ENCODE data around the gene PRCP.

The PRCP gene

DNA sequence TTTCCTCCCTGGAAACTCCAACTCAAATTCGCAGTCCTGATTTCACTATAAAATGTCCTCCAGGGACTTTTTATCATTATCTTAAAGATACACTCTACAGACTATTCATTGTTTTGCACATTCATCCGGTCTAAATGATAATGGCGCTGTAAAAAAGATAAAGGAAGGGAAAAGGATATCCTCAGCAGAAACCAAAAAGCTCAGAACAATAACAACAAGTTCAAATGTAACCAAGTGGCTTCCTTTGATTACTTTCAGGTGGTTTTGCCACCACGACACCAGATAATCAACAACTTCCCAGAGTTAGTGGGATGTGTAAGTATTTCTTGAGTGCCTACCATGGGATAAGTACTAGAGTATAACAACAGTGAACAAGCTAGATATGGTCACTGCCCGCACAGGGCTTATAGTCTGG lies 26.3 kb downstream of the PRCP start:
- Histone ChIP-seq H3K27me3 (ENCODE audit: control insufficient read depth in 1 of 2, insufficient read depth in 2 of 2, low read length in 2 of 2) (no peaks in the 10 kb centered on the region), H3K27ac (ENCODE audit: low read depth, low read length) (no peak overlapping the region), H3K9ac (ENCODE audit: low read depth in 1 of 2, low read length in 2 of 2) (no peak overlapping the region), H3K4me1 (ENCODE audit: control insufficient read depth in 1 of 2, insufficient read depth in 2 of 2, low read length in 2 of 2) (peaks cover 0 to 9% of the 10 kb centered on the region in 2 donors), H3K9me3 (ENCODE audit: control insufficient read depth in 1 of 2, low read length in 2 of 2) (no peaks in the 10 kb centered on the region), H3K36me3 (ENCODE audit: control insufficient read depth in 1 of 2, insufficient read depth in 2 of 2, low read length in 2 of 2) (no peaks in the 10 kb centered on the region), H3K4me3 (ENCODE audit: low read depth in 1 of 2, low read length in 2 of 2) (no peak overlapping the region)

DNA sequence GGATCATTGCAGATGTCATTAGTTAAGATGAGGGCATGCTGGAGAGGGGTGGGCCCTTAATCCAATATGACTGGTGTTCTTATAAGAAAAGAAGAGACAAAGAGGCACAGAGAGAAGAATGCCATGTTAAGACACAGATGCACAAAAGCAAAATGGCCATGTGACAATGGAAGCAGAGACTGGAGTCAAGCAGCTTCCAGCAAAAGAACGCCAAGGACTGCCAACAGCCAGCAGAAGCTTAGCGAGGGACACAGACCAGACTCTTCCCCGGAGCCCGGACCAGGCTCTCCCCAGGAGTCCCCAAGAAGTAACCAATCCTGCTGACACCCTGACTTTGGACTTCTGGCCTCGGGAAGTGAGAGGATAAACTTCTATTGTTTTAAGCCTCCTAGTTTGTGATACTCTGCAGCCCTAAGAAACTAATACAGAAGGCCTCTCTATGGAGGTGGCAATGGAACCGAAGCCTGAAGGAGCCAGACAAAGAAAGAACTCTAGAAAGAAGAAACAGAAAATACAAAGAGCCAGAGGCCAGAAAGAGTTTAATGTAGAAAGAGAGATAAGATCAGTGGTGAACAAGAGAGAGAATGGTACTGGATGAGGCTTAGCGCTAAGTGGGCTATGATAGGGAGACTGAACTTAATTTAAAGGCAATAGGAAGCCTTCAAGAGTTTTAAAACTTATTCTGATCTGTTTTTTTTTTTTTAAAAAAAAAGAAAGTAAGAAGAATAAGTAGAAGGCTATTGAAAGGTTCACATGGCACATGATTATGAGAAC lies 27.7 kb downstream of the PRCP start:
- no peaks in the 10 kb centered on the region for H3K27me3 ChIP-seq (ENCODE audit: control insufficient read depth in 1 of 2, insufficient read depth in 2 of 2, low read length in 2 of 2)
- no peak overlapping the region for H3K27ac ChIP-seq (ENCODE audit: low read depth, low read length)
- no peaks in the 10 kb centered on the region for H3K9me3 ChIP-seq (ENCODE audit: control insufficient read depth in 1 of 2, low read length in 2 of 2)
- no peak overlapping the region for H3K9ac ChIP-seq (ENCODE audit: low read depth in 1 of 2, low read length in 2 of 2)
- no peaks in the 10 kb centered on the region for H3K36me3 ChIP-seq (ENCODE audit: control insufficient read depth in 1 of 2, insufficient read depth in 2 of 2, low read length in 2 of 2)
- no peak overlapping the region for H3K4me3 ChIP-seq (ENCODE audit: low read depth in 1 of 2, low read length in 2 of 2)
- H3K4me1 ChIP-seq (ENCODE audit: control insufficient read depth in 1 of 2, insufficient read depth in 2 of 2, low read length in 2 of 2), result peaks cover 0 to 11% of the 10 kb centered on the region in 2 donors

DNA sequence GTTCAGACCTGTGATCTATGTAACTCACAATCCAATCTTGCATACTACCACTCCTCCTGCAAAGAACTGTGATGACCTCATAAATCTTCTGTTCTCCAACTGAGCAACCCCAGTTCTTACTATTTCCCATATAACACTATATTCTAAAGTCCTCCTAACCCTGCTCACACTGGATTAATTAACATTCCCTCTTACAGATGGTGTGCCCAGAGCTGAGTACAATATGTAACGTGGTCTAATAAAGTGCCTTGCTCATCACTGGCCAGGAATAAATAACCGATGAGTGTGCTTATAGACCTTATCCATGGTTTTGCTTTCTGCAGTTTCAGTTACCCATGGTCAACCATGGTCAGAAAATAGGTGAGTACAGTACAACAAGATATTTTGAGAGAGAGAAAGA lies 28.6 kb downstream of the PRCP start:
- Histone ChIP-seq H3K27me3 (ENCODE audit: control insufficient read depth in 1 of 2, insufficient read depth in 2 of 2, low read length in 2 of 2) (no peaks in the 10 kb centered on the region), H3K4me3 (ENCODE audit: low read depth in 1 of 2, low read length in 2 of 2) (no peak overlapping the region), H3K4me1 (ENCODE audit: control insufficient read depth in 1 of 2, insufficient read depth in 2 of 2, low read length in 2 of 2) (peaks cover 0 to 15% of the 10 kb centered on the region in 2 donors), H3K9me3 (ENCODE audit: control insufficient read depth in 1 of 2, low read length in 2 of 2) (no peaks in the 10 kb centered on the region), H3K27ac (ENCODE audit: low read depth, low read length) (no peak overlapping the region), H3K9ac (ENCODE audit: low read depth in 1 of 2, low read length in 2 of 2) (no peak overlapping the region), H3K36me3 (ENCODE audit: control insufficient read depth in 1 of 2, insufficient read depth in 2 of 2, low read length in 2 of 2) (no peaks in the 10 kb centered on the region)

GRCh38 chr11:82869657-82870056 lies 30.6 kb downstream of the PRCP start:
- H3K9ac ChIP-seq (ENCODE audit: low read depth in 1 of 2, low read length in 2 of 2), result no peak overlapping the region
- no peaks in the 10 kb centered on the region for H3K9me3 ChIP-seq (ENCODE audit: control insufficient read depth in 1 of 2, low read length in 2 of 2)
- H3K36me3 ChIP-seq (ENCODE audit: control insufficient read depth in 1 of 2, insufficient read depth in 2 of 2, low read length in 2 of 2), result no peaks in the 10 kb centered on the region
- H3K27me3 ChIP-seq (ENCODE audit: control insufficient read depth in 1 of 2, insufficient read depth in 2 of 2, low read length in 2 of 2), result no peaks in the 10 kb centered on the region
- peaks cover 0 to 15% of the 10 kb centered on the region in 2 donors for H3K4me1 ChIP-seq (ENCODE audit: control insufficient read depth in 1 of 2, insufficient read depth in 2 of 2, low read length in 2 of 2)
- H3K4me3 ChIP-seq (ENCODE audit: low read depth in 1 of 2, low read length in 2 of 2), result no peak overlapping the region
- no peak overlapping the region for H3K27ac ChIP-seq (ENCODE audit: low read depth, low read length)

DNA sequence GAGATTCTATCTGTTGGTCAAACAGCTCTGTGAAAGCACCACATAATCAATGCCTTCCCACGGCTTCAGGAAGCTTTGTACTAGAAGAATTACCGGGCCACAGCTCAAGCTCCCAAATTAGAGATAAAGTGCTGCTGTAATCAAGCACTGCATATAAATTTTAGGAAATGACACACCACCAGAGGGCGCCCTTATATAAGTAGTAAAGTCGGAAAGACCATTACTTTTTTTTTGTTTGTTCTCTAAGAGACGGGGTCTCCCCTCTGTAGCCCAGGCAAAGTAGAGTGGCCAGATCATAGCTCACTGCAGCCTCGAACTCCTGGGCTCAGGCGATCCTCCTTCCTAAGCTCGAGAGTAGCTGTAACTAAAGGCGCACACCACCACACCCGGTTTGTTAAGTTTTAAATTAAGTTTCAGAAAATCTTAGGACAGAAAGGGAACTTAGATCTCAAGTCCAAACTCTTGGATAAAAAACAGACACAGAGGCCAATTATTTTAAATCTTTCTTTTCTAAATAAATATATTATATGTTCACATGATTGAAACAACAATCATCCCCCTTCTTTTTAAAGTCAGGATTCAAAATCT lies 32.6 kb downstream of the PRCP start:
- Histone ChIP-seq H3K9ac (ENCODE audit: low read depth in 1 of 2, low read length in 2 of 2) (peak overlapping the region in 1 of 2 donors; percentile 44), H3K27ac (ENCODE audit: low read depth, low read length) (no peak overlapping the region), H3K27me3 (ENCODE audit: control insufficient read depth in 1 of 2, insufficient read depth in 2 of 2, low read length in 2 of 2) (no peaks in the 10 kb centered on the region), H3K36me3 (ENCODE audit: control insufficient read depth in 1 of 2, insufficient read depth in 2 of 2, low read length in 2 of 2) (no peaks in the 10 kb centered on the region), H3K4me3 (ENCODE audit: low read depth in 1 of 2, low read length in 2 of 2) (peak overlapping the region in 1 of 2 donors; percentile 48), H3K4me1 (ENCODE audit: control insufficient read depth in 1 of 2, insufficient read depth in 2 of 2, low read length in 2 of 2) (peaks cover 0 to 18% of the 10 kb centered on the region in 2 donors), H3K9me3 (ENCODE audit: control insufficient read depth in 1 of 2, low read length in 2 of 2) (no peaks in the 10 kb centered on the region)

- Histone ChIP-seq H3K4me3 (ENCODE audit: low read depth in 1 of 2, low read length in 2 of 2) (no peak overlapping the region), H3K36me3 (ENCODE audit: control insufficient read depth in 1 of 2, insufficient read depth in 2 of 2, low read length in 2 of 2) (no peaks in the 10 kb centered on the region), H3K27ac (ENCODE audit: low read depth, low read length) (no peak overlapping the region), H3K9ac (ENCODE audit: low read depth in 1 of 2, low read length in 2 of 2) (no peak overlapping the region), H3K27me3 (ENCODE audit: control insufficient read depth in 1 of 2, insufficient read depth in 2 of 2, low read length in 2 of 2) (no peaks in the 10 kb centered on the region), H3K4me1 (ENCODE audit: control insufficient read depth in 1 of 2, insufficient read depth in 2 of 2, low read length in 2 of 2) (peaks cover 0 to 18% of the 10 kb centered on the region in 2 donors), H3K9me3 (ENCODE audit: control insufficient read depth in 1 of 2, low read length in 2 of 2) (no peaks in the 10 kb centered on the region)
Measured at GRCh38 chr11:82865841-82866240, 34.4 kb downstream of the PRCP start.

- H3K9me3 ChIP-seq (ENCODE audit: control insufficient read depth in 1 of 2, low read length in 2 of 2), result no peaks in the 10 kb centered on the region
- H3K9ac ChIP-seq (ENCODE audit: low read depth in 1 of 2, low read length in 2 of 2), result no peak overlapping the region
- no peak overlapping the region for H3K27ac ChIP-seq (ENCODE audit: low read depth, low read length)
- H3K4me1 ChIP-seq (ENCODE audit: control insufficient read depth in 1 of 2, insufficient read depth in 2 of 2, low read length in 2 of 2), result peaks cover 0 to 9% of the 10 kb centered on the region in 2 donors
- H3K4me3 ChIP-seq (ENCODE audit: low read depth in 1 of 2, low read length in 2 of 2), result no peak overlapping the region
- no peaks in the 10 kb centered on the region for H3K27me3 ChIP-seq (ENCODE audit: control insufficient read depth in 1 of 2, insufficient read depth in 2 of 2, low read length in 2 of 2)
- no peaks in the 10 kb centered on the region for H3K36me3 ChIP-seq (ENCODE audit: control insufficient read depth in 1 of 2, insufficient read depth in 2 of 2, low read length in 2 of 2)
Measured at GRCh38 chr11:82864268-82864667, 36.0 kb downstream of the PRCP start.

- Histone ChIP-seq H3K27me3 (ENCODE audit: control insufficient read depth in 1 of 2, insufficient read depth in 2 of 2, low read length in 2 of 2) (no peaks in the 10 kb centered on the region), H3K27ac (ENCODE audit: low read depth, low read length) (no peak overlapping the region), H3K9ac (ENCODE audit: low read depth in 1 of 2, low read length in 2 of 2) (no peak overlapping the region), H3K4me3 (ENCODE audit: low read depth in 1 of 2, low read length in 2 of 2) (no peak overlapping the region), H3K4me1 (ENCODE audit: control insufficient read depth in 1 of 2, insufficient read depth in 2 of 2, low read length in 2 of 2) (peaks cover 0 to 9% of the 10 kb centered on the region in 2 donors), H3K9me3 (ENCODE audit: control insufficient read depth in 1 of 2, low read length in 2 of 2) (no peaks in the 10 kb centered on the region), H3K36me3 (ENCODE audit: control insufficient read depth in 1 of 2, insufficient read depth in 2 of 2, low read length in 2 of 2) (no peaks in the 10 kb centered on the region)
Measured at GRCh38 chr11:82863209-82863608, 37.0 kb downstream of the PRCP start.

GRCh38 chr11:82862379-82862778 lies 37.9 kb downstream of the PRCP start:
- Histone ChIP-seq H3K4me3 (ENCODE audit: low read depth in 1 of 2, low read length in 2 of 2) (no peak overlapping the region), H3K9ac (ENCODE audit: low read depth in 1 of 2, low read length in 2 of 2) (no peak overlapping the region), H3K36me3 (ENCODE audit: control insufficient read depth in 1 of 2, insufficient read depth in 2 of 2, low read length in 2 of 2) (no peaks in the 10 kb centered on the region), H3K9me3 (ENCODE audit: control insufficient read depth in 1 of 2, low read length in 2 of 2) (no peaks in the 10 kb centered on the region), H3K27ac (ENCODE audit: low read depth, low read length) (no peak overlapping the region), H3K27me3 (ENCODE audit: control insufficient read depth in 1 of 2, insufficient read depth in 2 of 2, low read length in 2 of 2) (no peaks in the 10 kb centered on the region), H3K4me1 (ENCODE audit: control insufficient read depth in 1 of 2, insufficient read depth in 2 of 2, low read length in 2 of 2) (peaks cover 0 to 5% of the 10 kb centered on the region in 2 donors)

DNA sequence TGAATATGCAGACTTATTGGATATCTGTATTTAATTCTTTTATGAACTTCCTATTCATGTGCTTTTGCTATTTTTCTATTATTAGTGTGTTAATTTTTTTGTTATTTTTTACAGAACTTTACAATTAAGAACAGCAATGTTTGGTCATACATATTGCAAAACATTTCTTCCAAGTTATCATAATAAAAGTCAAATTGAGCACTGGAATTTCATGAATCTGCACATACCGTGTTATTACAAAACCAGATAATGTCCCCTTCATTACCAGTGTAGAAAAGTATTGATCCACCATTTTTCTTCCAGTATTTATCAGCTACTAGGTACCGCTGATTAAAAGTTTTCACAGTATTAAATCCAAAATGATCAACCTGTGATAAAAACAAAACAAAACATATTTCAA lies 40.5 kb downstream of the PRCP start:
- Histone ChIP-seq H3K36me3 (ENCODE audit: control insufficient read depth in 1 of 2, insufficient read depth in 2 of 2, low read length in 2 of 2) (no peaks in the 10 kb centered on the region), H3K4me3 (ENCODE audit: low read depth in 1 of 2, low read length in 2 of 2) (no peak overlapping the region), H3K27me3 (ENCODE audit: control insufficient read depth in 1 of 2, insufficient read depth in 2 of 2, low read length in 2 of 2) (no peaks in the 10 kb centered on the region), H3K9ac (ENCODE audit: low read depth in 1 of 2, low read length in 2 of 2) (no peak overlapping the region), H3K27ac (ENCODE audit: low read depth, low read length) (no peak overlapping the region), H3K9me3 (ENCODE audit: control insufficient read depth in 1 of 2, low read length in 2 of 2) (no peaks in the 10 kb centered on the region), H3K4me1 (ENCODE audit: control insufficient read depth in 1 of 2, insufficient read depth in 2 of 2, low read length in 2 of 2) (peaks cover 0 to 3% of the 10 kb centered on the region in 2 donors)

All from duodenal mucosa (tissue), 2 donors.